Activated T-helper 1 cell treated with Interleukin-2 at 50 U/mL for 16 hours (primary cell): ENCODE data around the gene CITED1.

Experiments
- DNase-seq: peaks from one replicate; pipeline ENCODE4 v3.0.0-alpha.2; 2020; ENCODE audit warnings: low read depth

The CITED1 gene

GRCh38 chrX:72308566-72309296, 3.0 kb upstream of the CITED1 start:
- no peak for DNase-seq

- DNase-seq: no peak
These were observed 2.5 kb upstream of the CITED1 start for GRCh38 chrX:72308209-72308565.

- DNase-seq: no peak
These were observed 1.9 kb upstream of the CITED1 start for GRCh38 chrX:72307646-72308051.

DNA sequence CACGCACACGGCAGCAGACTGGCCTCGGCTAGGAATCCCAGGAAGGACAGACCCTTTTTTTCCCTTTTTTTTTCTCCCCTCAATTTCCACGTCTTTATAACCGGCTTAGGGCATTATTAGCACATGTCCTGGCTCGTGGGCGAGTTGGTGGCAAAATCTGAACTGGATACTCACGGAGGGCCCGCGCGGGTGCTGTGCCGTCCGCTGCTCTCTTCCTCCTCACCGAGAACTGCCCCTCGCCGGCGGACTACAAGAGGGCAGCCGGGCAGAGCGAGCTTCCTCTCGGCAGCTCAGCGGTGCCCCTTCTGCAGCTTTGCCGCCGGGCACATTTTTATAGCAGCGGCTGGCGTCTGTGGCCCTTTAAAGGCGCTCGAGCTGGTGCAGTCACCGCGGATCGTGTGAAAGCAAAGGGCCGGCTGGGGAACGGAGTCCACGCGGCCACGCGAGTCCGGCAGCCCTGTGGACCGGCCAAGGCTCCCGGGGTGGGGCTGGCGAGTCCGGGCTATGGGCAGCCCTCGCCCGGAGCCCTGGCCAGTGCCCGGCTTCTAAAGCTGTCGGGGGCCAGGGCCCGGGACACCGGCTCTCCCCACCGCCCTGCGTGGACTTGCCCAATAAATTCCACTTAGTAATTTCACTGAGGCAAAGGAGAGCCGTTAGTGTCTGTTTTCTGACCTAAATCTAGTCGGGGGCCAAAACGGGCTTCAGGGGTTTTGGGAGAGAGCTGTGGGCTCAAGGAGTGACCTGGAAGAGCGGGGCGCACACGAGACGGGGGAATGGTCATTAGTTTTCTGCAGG, 1.3 kb upstream of the CITED1 start:
- no peak for DNase-seq

- no peak for DNase-seq
These were observed 529 bp upstream of the CITED1 start for GRCh38 chrX:72306085-72306801.

- DNase-seq: no peak
These were observed 837 bp downstream of the CITED1 start for GRCh38 chrX:72304877-72305276.

GRCh38 chrX:72301781-72302180, 3.9 kb downstream of the CITED1 start:
- no peak for DNase-seq

DNA sequence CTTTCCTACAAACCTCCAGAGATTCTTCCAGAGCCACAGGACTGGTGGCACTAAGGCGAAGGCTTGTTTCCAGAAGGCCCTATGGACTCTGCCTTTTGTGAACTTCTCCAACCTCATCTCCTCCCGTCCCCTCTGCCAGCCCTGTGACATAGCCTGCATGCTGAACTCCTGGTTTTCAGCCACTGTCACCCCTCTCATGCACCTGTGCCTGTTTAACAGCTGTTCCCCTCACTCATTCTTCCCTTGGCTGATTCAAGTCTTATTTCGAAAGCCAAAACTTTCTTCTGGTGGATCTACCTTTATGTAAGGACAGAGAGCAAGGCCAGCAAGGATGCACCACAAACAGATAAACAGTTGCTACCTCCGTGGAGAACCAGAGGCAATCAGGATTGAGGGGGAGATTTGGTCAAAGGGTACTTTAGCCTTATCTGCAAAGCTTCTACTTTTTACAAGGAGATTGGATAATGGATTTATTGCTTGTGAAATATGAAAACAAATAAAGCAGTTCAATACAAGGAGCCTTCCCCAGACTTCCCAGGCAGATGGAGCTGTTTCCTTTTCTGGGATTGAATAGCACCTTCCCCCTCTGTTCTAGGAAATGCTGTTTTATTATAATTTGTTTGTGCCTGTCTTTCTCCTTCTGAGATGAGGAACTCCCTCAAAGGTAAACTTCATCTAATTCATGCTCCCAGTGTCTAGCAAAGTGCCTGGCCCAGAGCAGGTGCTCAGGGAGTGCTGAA, 5.7 kb downstream of the CITED1 start:
- DNase-seq: no peak

DNA sequence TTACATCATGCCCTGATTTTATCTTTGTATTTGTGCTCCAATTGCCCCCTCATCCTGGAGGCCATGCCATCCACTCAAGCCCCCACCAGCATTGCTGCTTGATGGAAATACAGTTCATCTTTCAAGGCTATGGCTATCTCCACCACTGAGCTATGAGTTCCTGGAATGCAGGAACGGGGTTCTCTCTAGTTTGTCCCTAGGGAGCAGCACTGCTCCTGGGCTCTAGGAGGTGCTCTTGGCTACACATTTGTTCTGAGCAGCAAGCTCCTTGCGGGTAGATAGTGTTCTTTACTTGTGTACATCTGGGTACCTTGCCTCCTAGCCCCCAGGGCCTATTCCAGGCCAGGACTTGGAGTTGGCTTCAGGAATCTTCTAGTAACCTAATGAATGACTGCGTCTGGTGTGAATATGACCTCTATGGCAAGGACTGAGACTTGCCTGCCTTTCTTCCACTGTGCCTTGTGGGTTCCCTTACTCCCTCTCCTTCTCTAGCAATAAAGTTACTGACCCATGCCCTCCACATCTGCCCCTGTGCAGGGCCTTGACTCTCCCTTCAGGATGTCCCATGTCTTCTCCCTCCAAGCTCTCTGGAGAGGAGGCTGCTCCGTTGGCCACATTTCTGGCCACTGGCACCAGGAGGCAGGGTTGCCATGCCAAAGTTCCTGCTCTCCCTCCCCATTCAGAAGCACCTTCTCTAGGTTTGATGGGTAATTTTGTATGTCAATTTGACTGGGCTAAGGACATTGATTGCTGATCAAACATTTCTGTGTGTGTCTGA, 7.6 kb downstream of the CITED1 start:
- no peak for DNase-seq

- DNase-seq: no peak
These were observed 8.7 kb downstream of the CITED1 start for GRCh38 chrX:72296991-72297390.

DNA sequence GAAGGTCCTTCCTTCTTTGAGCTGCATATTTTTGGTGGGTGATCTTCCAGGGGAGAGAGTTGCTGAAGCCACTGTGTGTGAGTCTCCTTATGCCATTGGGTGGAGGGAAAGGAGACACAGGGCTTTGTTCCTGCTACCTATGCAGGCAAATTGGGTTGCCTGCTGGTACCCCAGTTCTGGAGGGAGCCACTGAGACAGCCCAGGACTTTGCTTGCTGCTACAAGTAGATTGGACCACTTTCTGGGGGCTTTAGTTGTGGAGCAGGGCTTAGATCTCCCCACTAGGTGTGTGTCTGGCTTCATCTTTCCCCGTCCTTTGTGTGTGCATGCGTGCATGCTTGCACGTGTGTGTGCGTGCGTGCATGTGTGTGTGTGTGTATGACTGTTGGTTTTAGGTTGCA, 10.0 kb downstream of the CITED1 start:
- no peak for DNase-seq

- DNase-seq: no peak
These were observed 11.2 kb downstream of the CITED1 start for GRCh38 chrX:72294497-72294896.

- no peak for DNase-seq
These were observed 23.4 kb downstream of the CITED1 start for GRCh38 chrX:72282302-72282701.

DNA sequence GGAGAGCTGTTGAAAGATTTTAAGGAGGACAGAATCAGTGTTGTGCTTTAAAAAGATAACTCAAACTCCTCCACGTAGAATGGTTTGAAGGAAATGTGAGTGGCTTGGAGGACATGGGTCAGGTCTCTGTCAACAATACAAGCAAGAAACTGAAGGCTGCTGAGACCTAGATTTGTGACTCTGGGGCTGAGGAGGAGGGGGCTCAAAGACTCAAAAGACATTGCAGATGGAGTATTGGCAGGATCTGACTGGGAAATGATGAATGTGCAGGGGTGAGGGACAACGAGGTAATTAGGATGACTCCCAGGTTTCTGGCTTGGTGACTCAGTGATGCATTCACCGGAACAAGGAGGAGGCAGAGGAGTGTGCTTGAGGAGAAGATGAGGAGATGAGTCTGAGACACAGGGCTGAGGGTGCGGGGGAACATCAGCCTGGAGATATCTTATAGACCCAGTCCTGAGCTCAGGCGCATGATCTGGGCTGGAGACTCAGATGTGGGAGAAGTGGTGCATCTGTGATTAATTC, 25.3 kb downstream of the CITED1 start:
- DNase-seq: no peak

GRCh38 chrX:72276478-72276953, 29.2 kb downstream of the CITED1 start:
- no peak for DNase-seq

DNA sequence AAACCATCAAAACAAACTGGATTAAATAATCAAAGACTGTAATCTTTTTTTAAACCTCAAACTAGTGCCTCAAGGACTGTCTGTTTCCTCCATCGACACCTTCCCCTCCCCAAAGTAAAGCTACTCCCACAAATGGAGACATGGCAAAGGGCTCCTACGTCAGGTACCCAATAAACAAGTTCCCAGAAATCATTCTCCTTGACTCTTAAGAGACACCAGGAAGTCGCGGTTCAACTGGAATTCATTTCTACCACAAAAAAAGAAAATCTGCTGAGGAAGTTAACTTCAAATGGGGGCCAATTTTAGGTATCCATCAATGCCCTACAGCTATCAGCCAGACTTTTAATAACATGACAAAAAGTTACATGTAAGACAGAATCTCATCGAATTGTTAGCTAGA, 31.2 kb downstream of the CITED1 start:
- no peak for DNase-seq

DNA sequence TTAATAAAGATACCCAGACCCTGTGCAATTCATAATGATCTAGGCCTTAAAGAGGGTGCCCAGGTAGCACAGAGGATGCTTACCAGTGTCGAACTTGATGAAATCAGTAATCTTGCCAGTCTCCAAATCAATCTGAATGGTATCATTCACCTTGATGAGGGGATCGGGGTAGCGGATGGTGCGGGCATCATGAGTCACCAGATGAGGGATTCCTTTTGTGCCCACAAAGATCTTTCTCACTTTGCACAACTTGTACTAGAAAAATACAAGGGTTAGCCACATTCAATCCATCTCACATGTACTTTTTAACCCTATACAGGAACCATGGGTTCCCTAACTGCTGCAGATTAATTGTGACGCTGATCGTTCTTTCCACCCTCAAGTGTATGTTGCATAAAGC, 32.0 kb downstream of the CITED1 start:
- DNase-seq: no peak

DNA sequence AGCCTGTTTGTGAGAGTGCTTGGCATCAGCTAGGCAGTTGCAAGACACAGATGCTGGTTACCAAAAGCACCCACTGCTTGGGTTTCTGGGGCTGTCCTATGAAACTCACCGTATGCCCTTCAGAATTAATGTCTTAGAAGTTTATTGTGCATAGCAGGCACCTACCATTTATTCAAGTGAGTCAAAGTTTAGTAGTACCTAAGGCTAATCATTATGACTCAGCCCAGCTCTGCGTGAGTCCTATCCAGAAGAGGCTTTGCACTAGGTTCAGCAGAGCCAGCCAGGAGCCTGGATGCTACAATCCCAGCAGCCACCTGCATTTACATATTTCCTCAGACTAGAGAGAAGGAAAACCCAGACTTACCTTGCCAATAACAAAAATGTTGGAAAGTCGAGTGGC, 32.8 kb downstream of the CITED1 start:
- DNase-seq: no peak

DNA sequence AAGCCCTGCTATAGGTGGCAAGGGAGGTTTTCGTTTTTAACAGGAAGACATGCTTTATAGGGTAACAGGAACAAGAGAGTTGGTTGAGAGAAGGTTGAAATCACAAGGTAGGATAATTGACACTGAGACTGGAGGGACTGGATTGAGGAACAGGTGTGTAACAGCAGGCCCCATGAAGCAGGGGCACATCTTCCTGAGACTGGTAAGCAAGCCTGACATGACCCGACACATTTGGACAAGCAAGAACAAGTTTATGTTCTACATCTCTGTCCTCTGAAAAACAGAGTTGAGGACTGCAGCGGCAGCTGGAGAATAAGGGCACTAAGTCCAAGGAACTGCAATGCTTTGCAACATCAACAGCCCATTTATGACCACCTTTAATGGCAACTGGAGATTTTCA, 33.9 kb downstream of the CITED1 start:
- DNase-seq: no peak

DNA sequence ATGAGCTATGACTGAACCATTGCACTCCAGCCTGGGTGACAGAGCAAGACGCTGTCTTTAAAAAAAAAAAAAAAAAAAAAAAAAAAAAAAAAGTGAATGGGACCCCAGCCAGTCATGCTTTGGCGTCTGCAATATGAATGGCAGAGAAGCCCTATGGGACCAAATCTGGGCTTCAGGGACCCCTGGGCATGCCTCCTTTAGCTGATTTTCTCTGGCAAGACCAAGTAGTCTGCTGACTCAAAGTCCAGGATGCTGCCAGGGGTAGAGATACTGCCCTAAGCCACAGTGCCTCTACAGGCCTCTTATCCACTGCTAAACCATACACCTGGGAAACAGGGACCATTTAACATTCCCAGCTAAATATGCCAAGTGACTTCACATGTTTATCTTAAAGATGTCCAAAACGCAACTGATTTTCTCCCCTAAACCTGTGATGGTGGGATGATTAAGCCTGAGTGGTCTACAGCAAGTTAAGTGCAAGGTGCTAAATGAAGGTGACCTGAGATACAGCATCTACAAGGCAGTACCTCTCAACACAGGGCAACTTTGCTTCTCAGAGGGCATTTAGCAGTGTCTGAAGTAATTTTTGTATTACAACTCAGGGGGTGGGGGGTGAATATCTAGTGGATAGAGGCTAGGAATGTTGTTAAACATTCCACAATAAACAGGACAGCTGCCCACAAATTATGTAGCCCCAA, 34.5 kb downstream of the CITED1 start:
- DNase-seq: no peak
